A549 (cell line): ENCODE results near the gene USP11.

Experiments
- CTCF ChIP-seq: fragments of >200 bp; sonication (Bioruptor Twin); formaldehyde crosslinking; IDR thresholded peaks from 3 replicates; pipeline ENCODE4 v1.5.1; 2016
- EP300 ChIP-seq, 2 experiments: fragments of >200 bp; sonication (Bioruptor Twin); formaldehyde crosslinking; IDR thresholded peaks; 2 replicates in 1 of 2; 3 replicates in 1 of 2; pipeline ENCODE4 v1.6.1; 2016 to 2017
- ESRRA ChIP-seq: fragments of 150-350 bp; IDR thresholded peaks from 2 replicates; pipeline ENCODE4 v1.6.1; 2014; ENCODE audit warnings: mild to moderate bottlenecking, low read length, borderline replicate concordance
- HDAC2 ChIP-seq: fragments of 200-600 bp; sonication (generic); IDR thresholded peaks from 2 replicates; pipeline ENCODE4 v1.6.1; 2016
- HOXA7 ChIP-seq: fragments of 250-450 bp; sonication (Bioruptor Pico); IDR thresholded peaks from 2 replicates; pipeline ENCODE4 v1.5.0; 2020; ENCODE audit warnings: mild to moderate bottlenecking, moderate library complexity
- JUNB ChIP-seq: fragments of >200 bp; sonication (Bioruptor Twin); formaldehyde crosslinking; IDR thresholded peaks from 2 replicates; pipeline ENCODE4 v1.6.1; 2016
- KDM1A ChIP-seq: fragments of 200-600 bp; sonication (generic); IDR thresholded peaks from 2 replicates; pipeline ENCODE4 v1.6.1; 2016; ENCODE audit warnings: low read depth, mild to moderate bottlenecking
- POLR2A ChIP-seq: IDR thresholded peaks from 2 replicates; pipeline ENCODE4 v1.6.1; 2012; ENCODE audit warnings: mild to moderate bottlenecking, low read length
- RFX5 ChIP-seq: fragments of 450-650 bp; IDR thresholded peaks from 2 replicates; pipeline ENCODE4 v1.7.1; 2014; ENCODE audit warnings: antibody characterized with exemption, mild to moderate bottlenecking, moderate library complexity

- TF ChIP-seq EP300 (IDR thresholded peaks at IDR 0.05) (no peak), RFX5 (no peak), POLR2A (no peak), CTCF (no peak), JUNB (no peak), KDM1A (no peak), HOXA7 (CRISPR knock-in tag) (no peak), HDAC2 (no peak), ESRRA (no peak)
Measured at GRCh38 chrX:47184486-47184885, 48.3 kb upstream of the USP11 start.
